GM10847 (cell line): ENCODE results near the gene RANBP3L.

Source experiments
- POLR2A ChIP-seq: IDR thresholded peaks from 2 replicates; pipeline ENCODE4 v1.6.1; 2011; ENCODE audit not compliant: insufficient read length; ENCODE audit errors: extremely low read depth

RANBP3L gene

GRCh38 chr5:36298552-36298951 is 3.1 kb downstream of the RANBP3L start:
- no peak for TF ChIP-seq POLR2A

GRCh38 chr5:36297653-36298052 is 4.0 kb downstream of the RANBP3L start:
- no peak for TF ChIP-seq POLR2A

- TF ChIP-seq POLR2A = no peak
Measured at GRCh38 chr5:36285837-36286615, 15.7 kb downstream of the RANBP3L start.

GRCh38 chr5:36281626-36282025 is 20.1 kb downstream of the RANBP3L start:
- no peak for TF ChIP-seq POLR2A

GRCh38 chr5:36279054-36279698 is 22.5 kb downstream of the RANBP3L start:
- no peak for TF ChIP-seq POLR2A

- TF ChIP-seq POLR2A = no peak
Measured at GRCh38 chr5:36277521-36278176, 24.1 kb downstream of the RANBP3L start.

GRCh38 chr5:36276864-36277263 is 24.8 kb downstream of the RANBP3L start:
- no peak for TF ChIP-seq POLR2A

- TF ChIP-seq POLR2A = no peak
Measured at GRCh38 chr5:36273809-36274526, 27.7 kb downstream of the RANBP3L start.

- TF ChIP-seq POLR2A = no peak
Measured at GRCh38 chr5:36272136-36272690, 29.5 kb downstream of the RANBP3L start.

GRCh38 chr5:36270876-36271575 is 30.7 kb downstream of the RANBP3L start:
- TF ChIP-seq POLR2A = no peak

- TF ChIP-seq POLR2A = no peak
Measured at GRCh38 chr5:36270175-36270574, 31.5 kb downstream of the RANBP3L start.

GRCh38 chr5:36269478-36269877 is 32.2 kb downstream of the RANBP3L start:
- TF ChIP-seq POLR2A = no peak

- no peak for TF ChIP-seq POLR2A
Measured at GRCh38 chr5:36267905-36268304, 33.8 kb downstream of the RANBP3L start.

GRCh38 chr5:36264202-36264760 is 37.4 kb downstream of the RANBP3L start:
- no peak for TF ChIP-seq POLR2A
